Activated naive CD4-positive, alpha-beta T cell treated with anti-CD3 and anti-CD28 coated beads, Interleukin-2, amount 50 U/mL, for 24 hours (primary cell): ENCODE data around the gene FA2H.
A peak's percentile ranks its signal among the peaks of the same experiment; 100 is the strongest.
"Not testable (repeated sequence)": the region's sequence is repeated elsewhere in the genome, so short reads cannot be mapped to it uniquely, and the experiment has no call there.

ENCODE experiments used
- H3K27ac Mint-ChIP-seq: one replicate; pipeline ENCODE4 v1.8.0; 2021; ENCODE audit warnings: mild to moderate bottlenecking, mixed read lengths
- H3K27me3 Mint-ChIP-seq: one replicate; pipeline ENCODE4 v1.8.0; 2021; ENCODE audit warnings: mixed read lengths
- H3K36me3 Mint-ChIP-seq: one replicate; pipeline ENCODE4 v1.8.0; 2021; ENCODE audit warnings: mixed read lengths
- H3K4me1 Mint-ChIP-seq: one replicate; pipeline ENCODE4 v1.8.0; 2021; ENCODE audit warnings: mixed read lengths
- H3K4me3 Mint-ChIP-seq: one replicate; pipeline ENCODE4 v1.8.0; 2021; ENCODE audit warnings: mild to moderate bottlenecking, mixed read lengths
- H3K9me3 Mint-ChIP-seq: one replicate; pipeline ENCODE4 v1.8.0; 2021; ENCODE audit warnings: mixed read lengths

FA2H gene

GRCh38 chr16:74700438-74701225 lies 74.0 kb downstream of the FA2H start, which contains the start of gene MLKL:
Gene MLKL (minus strand): TSS chr16:74700862. CDS start chr16:74695757, 5,105 bp downstream.
- Mint-ChIP-seq H3K27ac (peak within 1 kb of the TSS; percentile 100), H3K4me1 (peaks cover 64% of the 10 kb centered on the region), H3K27me3 (no peaks in the 10 kb centered on the region), H3K36me3 (peaks cover 6% of the 10 kb centered on the region), H3K9me3 (no peaks in the 10 kb centered on the region), H3K4me3 (peak within 1 kb of the TSS; percentile 100)

- Mint-ChIP-seq H3K27ac (peak overlapping the region; percentile 100), H3K4me1 (peaks cover 70% of the 10 kb centered on the region), H3K9me3 (no peaks in the 10 kb centered on the region), H3K36me3 (peaks cover 10% of the 10 kb centered on the region), H3K27me3 (no peaks in the 10 kb centered on the region), H3K4me3 (peak overlapping the region; percentile 100)
Observed at GRCh38 chr16:74700116-74700437, 74.5 kb downstream of the FA2H start.

GRCh38 chr16:74699666-74700065 lies 75.0 kb downstream of the FA2H start:
- no peaks in the 10 kb centered on the region for H3K27me3 Mint-ChIP-seq
- H3K9me3 Mint-ChIP-seq, result no peaks in the 10 kb centered on the region
- peak overlapping the region; percentile 51 for H3K27ac Mint-ChIP-seq
- peaks cover 70% of the 10 kb centered on the region for H3K4me1 Mint-ChIP-seq
- peaks cover 10% of the 10 kb centered on the region for H3K36me3 Mint-ChIP-seq
- H3K4me3 Mint-ChIP-seq, result peak overlapping the region; percentile 100

GRCh38 chr16:74698222-74698621 lies 76.4 kb downstream of the FA2H start:
- Mint-ChIP-seq H3K27me3 (no peaks in the 10 kb centered on the region), H3K4me1 (peaks cover 74% of the 10 kb centered on the region), H3K9me3 (no peaks in the 10 kb centered on the region), H3K36me3 (peaks cover 12% of the 10 kb centered on the region), H3K4me3 (peak overlapping the region; percentile 100), H3K27ac (peak overlapping the region; percentile 55)

- H3K27me3 Mint-ChIP-seq, result no peaks in the 10 kb centered on the region
- H3K9me3 Mint-ChIP-seq, result no peaks in the 10 kb centered on the region
- peaks cover 19% of the 10 kb centered on the region for H3K36me3 Mint-ChIP-seq
- H3K4me3 Mint-ChIP-seq, result peak overlapping the region; percentile 80
- peaks cover 69% of the 10 kb centered on the region for H3K4me1 Mint-ChIP-seq
- H3K27ac Mint-ChIP-seq, result peak overlapping the region; percentile 51
Observed at GRCh38 chr16:74695450-74696422, 78.9 kb downstream of the FA2H start.

- Mint-ChIP-seq H3K4me3 (no peak overlapping the region), H3K4me1 (peaks cover 43% of the 10 kb centered on the region), H3K9me3 (no peaks in the 10 kb centered on the region), H3K36me3 (peaks cover 32% of the 10 kb centered on the region), H3K27ac (no peak overlapping the region), H3K27me3 (no peaks in the 10 kb centered on the region)
Observed at GRCh38 chr16:74691093-74691855, 83.3 kb downstream of the FA2H start.

- Mint-ChIP-seq H3K9me3 (no peaks in the 10 kb centered on the region), H3K4me3 (no peak overlapping the region), H3K36me3 (peaks cover 14% of the 10 kb centered on the region), H3K27me3 (no peaks in the 10 kb centered on the region), H3K4me1 (peaks cover 3% of the 10 kb centered on the region), H3K27ac (peak overlapping the region; percentile 35)
Observed at GRCh38 chr16:74682556-74682955, 92.1 kb downstream of the FA2H start.

- Mint-ChIP-seq H3K36me3 (peaks cover 16% of the 10 kb centered on the region), H3K4me3 (no peak overlapping the region), H3K9me3 (no peaks in the 10 kb centered on the region), H3K27me3 (no peaks in the 10 kb centered on the region), H3K4me1 (peaks cover 3% of the 10 kb centered on the region), H3K27ac (no peak overlapping the region)
Observed at GRCh38 chr16:74680681-74681080, 93.9 kb downstream of the FA2H start.

GRCh38 chr16:74679983-74680382 lies 94.6 kb downstream of the FA2H start:
- Mint-ChIP-seq H3K27me3 (no peaks in the 10 kb centered on the region), H3K27ac (no peak overlapping the region), H3K4me3 (no peak overlapping the region), H3K36me3 (peaks cover 16% of the 10 kb centered on the region), H3K9me3 (no peaks in the 10 kb centered on the region), H3K4me1 (peaks cover 3% of the 10 kb centered on the region)

GRCh38 chr16:74677868-74678267 lies 96.8 kb downstream of the FA2H start:
- peaks cover 15% of the 10 kb centered on the region for H3K36me3 Mint-ChIP-seq

GRCh38 chr16:74673876-74674275 lies 100.7 kb downstream of the FA2H start:
- H3K27ac Mint-ChIP-seq, result peak overlapping the region; percentile 9
- no peak overlapping the region for H3K4me3 Mint-ChIP-seq
- no peaks in the 10 kb centered on the region for H3K9me3 Mint-ChIP-seq
- peaks cover 22% of the 10 kb centered on the region for H3K36me3 Mint-ChIP-seq
- no peaks in the 10 kb centered on the region for H3K27me3 Mint-ChIP-seq
- no peaks in the 10 kb centered on the region for H3K4me1 Mint-ChIP-seq

More at GRCh38 chr16:74677868-74678267, 96.8 kb downstream of the FA2H start:
- no peaks in the 10 kb centered on the region for H3K4me1 Mint-ChIP-seq
- H3K9me3 Mint-ChIP-seq, result no peaks in the 10 kb centered on the region
- no peak overlapping the region for H3K4me3 Mint-ChIP-seq
- H3K27me3 Mint-ChIP-seq, result no peaks in the 10 kb centered on the region
- no peak overlapping the region for H3K27ac Mint-ChIP-seq

GRCh38 chr16:74668877-74669276 lies 105.7 kb downstream of the FA2H start:
- not testable (repeated sequence) for H3K27ac Mint-ChIP-seq, H3K9me3 Mint-ChIP-seq, H3K4me3 Mint-ChIP-seq, H3K27me3 Mint-ChIP-seq
- Mint-ChIP-seq H3K4me1 (peaks cover 23% of the 10 kb centered on the region), H3K36me3 (peaks cover 15% of the 10 kb centered on the region)

GRCh38 chr16:74667255-74667700 lies 107.3 kb downstream of the FA2H start:
- no peaks in the 10 kb centered on the region for H3K9me3 Mint-ChIP-seq
- peak overlapping the region; percentile 97 for H3K27ac Mint-ChIP-seq
- no peaks in the 10 kb centered on the region for H3K27me3 Mint-ChIP-seq
- H3K4me3 Mint-ChIP-seq, result peak overlapping the region; percentile 90
- peaks cover 39% of the 10 kb centered on the region for H3K4me1 Mint-ChIP-seq
- H3K36me3 Mint-ChIP-seq, result peaks cover 20% of the 10 kb centered on the region

GRCh38 chr16:74666425-74667254 lies 108.0 kb downstream of the FA2H start, which contains the start of gene RFWD3:
Gene RFWD3 (minus strand): TSS chr16:74666877. CDS start chr16:74661449, 5,428 bp downstream.
- Mint-ChIP-seq H3K9me3 (no peaks in the 10 kb centered on the region), H3K27ac (peak within 1 kb of the TSS; percentile 97), H3K36me3 (peaks cover 14% of the 10 kb centered on the region), H3K27me3 (no peaks in the 10 kb centered on the region), H3K4me3 (peak within 1 kb of the TSS; percentile 90), H3K4me1 (peaks cover 45% of the 10 kb centered on the region)
